ENCODE data around the gene TEKTIP1.
"Not testable (repeated sequence)": the region's sequence is repeated elsewhere in the genome, so short reads cannot be mapped to it uniquely, and the experiment has no call there.

TEKTIP1 gene

DNA sequence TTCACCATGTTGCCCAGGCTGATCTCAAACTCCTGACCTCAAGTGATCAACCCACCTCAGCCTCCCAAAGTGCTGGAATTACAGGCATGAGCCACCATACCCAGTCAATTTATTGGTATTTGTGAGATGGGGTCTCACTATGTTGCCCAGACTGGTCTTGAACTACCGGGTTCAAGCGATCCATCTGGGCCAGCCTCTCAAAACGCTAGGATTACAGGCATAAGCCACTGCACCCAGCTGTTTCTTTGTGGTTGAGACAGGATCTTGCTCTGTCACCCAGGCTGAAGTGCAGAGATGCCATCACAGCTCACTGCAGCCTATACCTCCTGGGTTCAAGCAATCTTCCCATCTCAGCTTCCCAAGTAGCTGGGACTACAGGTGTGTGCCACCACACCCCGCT is 42.8 kb downstream of the TEKTIP1 start:
- DNase-seq (ENCODE audit: low read depth in 4 of 4, low spot score in 1 of 4) = not testable (repeated sequence)

DNA sequence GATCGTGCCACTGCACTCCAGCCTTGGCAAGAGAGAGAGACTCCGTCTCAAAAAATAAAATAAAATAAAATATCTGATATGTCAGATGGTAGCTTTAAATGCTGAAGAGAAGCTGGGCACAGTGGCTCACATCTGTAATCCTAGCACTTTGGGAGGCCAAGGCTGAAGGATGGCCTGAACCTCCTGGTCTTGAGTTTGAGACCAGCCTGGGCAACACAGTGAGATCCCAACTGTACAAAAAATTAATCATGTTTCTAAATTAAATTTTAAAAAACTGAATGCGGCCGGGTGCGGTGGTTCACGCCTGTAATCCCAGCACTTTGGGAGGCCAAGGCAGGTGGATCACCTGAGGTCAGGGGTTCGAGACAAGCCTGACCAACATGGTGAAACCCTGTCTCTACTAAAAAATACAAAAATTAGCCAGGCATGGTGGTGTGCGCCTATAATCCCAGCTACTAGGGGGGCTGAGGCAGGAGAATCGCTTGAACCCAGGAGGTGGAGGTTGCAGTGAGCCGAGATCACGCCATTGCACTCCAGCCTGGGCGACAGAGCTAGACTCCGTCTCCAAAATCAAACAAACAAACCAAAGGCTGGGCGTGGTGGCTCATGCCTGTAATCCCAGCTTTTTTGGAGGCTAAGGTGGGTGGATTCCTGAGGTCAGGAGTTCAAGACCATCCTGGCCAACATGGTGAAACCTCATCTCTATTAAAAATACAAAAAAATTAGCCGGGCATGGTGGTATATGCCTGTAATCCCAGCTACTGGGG is 45.2 kb downstream of the TEKTIP1 start:
- not testable (repeated sequence) for DNase-seq (ENCODE audit: low read depth in 4 of 4, low spot score in 1 of 4)

DNA sequence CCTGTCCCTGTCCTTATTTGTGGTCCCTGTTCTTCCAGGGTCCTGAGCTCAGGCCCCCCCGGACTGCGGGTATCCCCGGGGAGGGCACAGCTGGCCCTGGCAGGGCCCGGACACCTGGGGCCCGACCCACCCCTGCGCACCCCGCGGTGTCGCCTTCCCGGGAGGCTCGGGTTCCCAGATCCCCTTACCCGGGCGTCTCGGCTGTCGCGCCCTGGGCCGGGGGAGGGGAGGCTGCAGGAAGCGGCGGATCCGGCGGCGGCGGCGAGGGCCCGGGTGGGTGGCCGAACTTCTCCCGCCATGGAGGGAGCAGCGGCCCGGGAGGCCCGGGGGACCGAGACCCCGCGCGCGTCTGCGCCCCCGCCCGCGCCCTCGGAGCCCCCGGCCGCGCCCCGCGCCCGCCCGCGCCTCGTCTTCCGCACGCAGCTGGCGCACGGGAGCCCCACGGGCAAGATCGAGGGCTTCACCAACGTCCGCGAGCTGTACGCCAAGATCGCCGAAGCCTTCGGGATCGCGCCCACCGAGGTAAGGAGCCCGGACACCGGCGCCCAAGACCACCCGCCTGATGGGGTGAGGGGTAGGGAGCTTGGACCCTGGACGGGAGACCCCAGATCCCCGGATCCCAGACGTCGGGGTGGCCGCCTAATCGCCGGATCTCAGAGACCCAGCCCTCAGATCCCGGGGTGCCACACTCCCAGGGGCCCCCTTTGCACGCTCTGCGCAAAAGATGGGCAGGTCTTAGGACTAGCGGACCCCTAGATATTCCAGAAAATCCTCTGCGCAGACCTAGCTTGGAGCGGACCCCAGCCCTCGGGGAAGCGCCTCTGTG is 46.5 kb downstream of the TEKTIP1 start, which contains the start of gene GIPC3:
Gene GIPC3, plus strand, starts transcription at position 178 of the 826 bp plus-strand sequence. Its CDS starts 120 bp downstream, at position 298.
- DNase-seq (ENCODE audit: low read depth in 4 of 4, low spot score in 1 of 4) = no peak

DNA sequence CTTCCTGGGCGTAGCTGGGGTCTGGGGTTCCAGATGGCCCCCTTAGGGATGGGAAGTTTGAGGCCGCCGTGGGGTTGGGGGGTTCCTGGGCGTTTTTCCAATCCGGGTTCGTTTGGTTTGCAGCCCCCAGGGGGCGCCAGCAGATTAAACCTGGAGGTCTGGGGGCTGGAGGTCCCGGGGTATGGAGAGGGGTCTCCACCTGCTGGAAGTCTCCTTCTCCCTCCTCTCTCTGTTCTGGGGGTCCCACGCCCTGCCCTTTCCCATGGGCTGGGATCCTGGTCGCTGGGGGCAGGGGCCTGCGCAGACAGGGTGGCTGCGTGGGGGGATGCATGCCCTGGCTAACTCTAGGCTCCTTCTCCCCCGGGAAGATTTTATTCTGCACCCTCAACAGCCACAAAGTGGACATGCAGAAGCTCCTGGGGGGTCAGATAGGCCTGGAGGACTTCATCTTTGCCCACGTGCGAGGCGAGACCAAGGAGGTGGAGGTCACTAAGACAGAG is 47.2 kb downstream of the TEKTIP1 start:
- DNase-seq (ENCODE audit: low read depth in 4 of 4, low spot score in 1 of 4) = no peak

DNA sequence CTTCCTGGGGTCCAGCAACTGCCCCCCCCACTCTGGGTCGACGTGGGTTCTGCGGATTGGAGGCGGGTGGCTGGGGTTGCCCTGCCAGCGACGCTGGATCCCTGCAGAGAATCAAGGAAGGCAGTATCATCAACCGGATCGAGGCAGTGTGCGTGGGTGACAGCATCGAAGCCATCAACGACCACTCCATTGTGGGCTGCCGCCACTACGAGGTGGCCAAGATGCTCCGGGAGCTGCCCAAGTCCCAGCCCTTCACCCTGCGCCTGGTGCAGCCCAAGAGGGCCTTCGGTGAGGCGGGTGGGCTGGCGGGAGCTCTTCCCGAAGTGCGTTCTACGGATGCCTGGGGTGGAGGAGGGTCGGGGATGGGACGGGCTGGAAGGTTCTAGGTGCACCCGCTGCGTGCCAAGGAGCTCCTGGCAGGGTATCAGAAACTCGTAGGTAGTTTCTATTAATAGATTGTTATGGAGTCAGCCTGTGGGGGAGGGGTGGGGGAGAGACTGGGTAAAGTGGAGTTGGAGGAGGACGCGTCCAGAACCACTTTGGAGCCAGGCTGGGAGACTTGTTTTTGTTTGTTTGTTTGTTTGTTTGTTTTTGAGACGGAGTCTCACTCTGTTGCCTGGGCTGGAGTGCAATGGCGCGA is 47.9 kb downstream of the TEKTIP1 start:
- DNase-seq (ENCODE audit: low read depth in 4 of 4, low spot score in 1 of 4) = no peak

DNA sequence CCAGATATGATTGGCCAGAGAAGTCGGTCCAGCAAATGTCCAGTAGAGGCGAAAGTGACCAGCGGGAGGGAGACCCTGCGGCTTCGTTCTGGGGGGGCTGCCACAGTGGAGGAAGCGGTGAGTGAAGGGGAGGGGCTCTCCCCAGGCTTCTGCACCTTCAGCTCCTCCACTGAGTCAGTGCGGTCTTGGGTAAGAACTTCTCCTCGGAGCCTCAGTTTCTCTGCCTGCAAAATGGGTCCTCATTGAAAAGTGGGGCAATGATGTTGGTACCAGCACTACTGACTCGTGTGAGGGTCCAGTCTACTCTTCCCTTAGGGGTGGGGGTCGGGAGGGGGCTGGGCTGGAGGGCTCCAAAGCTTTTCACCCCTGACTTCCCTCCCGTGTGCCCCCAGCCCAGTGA is 50.5 kb downstream of the TEKTIP1 start:
- DNase-seq (ENCODE audit: low read depth in 4 of 4, low spot score in 1 of 4) = no peak

DNA sequence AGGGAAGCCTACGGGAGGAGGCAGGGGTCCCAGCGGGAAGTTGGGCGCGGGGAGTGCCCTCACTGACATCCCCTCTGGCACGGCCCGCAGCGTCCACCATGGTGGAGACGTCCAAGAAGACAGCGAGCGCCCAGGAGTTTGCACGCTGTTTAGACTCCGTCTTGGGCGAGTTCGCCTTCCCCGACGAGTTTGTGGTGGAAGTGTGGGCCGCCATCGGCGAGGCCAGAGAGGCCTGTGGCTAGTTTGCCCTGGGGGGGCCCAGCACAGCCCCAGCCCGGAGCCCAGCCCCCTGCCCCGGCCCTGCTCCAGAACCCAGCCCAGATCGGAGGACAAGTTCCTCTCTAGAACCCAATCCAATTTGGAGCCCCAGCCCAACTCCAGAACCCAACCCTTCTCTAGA is 51.0 kb downstream of the TEKTIP1 start:
- no peak for DNase-seq (ENCODE audit: low read depth in 4 of 4, low spot score in 1 of 4)

DNA sequence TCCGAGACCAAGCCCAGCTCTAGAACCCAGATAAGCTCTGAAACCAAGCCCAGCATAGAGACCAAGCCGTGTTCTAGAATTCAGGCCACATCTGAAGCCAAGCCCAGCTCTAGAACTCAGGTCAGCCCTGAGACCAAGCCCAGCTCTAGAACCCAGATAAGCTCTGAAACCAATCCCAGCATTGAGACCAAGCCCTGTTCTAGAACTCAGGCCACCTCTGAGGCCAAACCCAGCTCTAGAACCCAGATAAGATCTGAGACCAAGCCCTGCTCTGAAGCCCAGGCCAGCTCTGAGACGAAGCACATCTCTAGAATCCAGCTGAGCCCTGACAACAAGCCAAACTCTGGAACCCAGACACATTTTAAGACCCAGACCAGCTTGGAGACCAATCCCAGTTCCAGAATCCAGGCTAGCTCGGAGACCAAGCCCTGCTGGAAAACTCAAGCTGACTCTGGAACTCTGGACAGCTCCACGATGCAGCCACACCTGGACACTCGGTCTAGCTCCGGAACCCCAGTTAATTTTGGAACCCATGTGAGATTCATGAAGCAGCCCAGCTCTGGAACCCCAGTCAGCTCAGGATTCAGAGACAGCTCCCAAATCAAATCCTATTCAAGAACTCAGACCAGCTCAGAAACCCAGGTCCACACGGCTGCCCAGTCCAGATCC is 52.2 kb downstream of the TEKTIP1 start:
- DNase-seq (ENCODE audit: low read depth in 4 of 4, low spot score in 1 of 4) = no peak

DNA sequence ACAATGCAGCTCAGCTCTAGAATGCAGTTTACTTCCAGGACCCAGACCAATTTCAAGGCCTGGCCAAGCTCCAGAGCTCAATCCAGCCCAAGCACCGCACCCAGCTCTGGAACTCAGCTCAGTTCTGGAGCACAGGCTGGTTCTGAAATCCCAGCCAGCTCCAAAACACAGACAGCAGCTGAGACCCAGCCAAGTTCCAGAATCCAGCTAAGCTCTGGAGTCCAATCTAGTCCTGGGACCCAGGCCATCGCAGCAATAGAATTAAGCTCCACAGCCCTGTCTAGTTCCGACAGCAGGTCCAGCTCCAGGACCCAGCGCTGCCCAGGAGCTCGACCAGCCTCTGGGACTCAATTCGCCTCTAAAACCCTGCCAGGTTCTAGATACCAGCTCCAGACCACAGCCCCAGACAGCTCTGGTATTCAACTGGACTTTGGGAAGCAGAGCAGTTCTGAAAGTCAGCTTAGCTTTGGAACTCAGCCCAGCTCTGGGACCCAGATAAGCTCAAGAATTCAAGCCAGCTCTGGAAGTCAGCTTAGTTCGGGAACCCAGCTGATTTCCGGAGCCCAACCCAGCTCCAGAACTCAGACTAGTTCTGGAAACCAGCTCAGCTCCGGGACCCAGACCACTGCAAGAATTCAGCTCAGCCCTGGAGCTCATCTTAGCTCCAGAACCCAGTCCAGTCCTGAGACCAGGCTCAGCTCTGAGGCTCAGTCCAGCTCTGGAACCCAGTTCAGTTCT is 53.1 kb downstream of the TEKTIP1 start:
- DNase-seq (ENCODE audit: low read depth in 4 of 4, low spot score in 1 of 4) = no peak

DNA sequence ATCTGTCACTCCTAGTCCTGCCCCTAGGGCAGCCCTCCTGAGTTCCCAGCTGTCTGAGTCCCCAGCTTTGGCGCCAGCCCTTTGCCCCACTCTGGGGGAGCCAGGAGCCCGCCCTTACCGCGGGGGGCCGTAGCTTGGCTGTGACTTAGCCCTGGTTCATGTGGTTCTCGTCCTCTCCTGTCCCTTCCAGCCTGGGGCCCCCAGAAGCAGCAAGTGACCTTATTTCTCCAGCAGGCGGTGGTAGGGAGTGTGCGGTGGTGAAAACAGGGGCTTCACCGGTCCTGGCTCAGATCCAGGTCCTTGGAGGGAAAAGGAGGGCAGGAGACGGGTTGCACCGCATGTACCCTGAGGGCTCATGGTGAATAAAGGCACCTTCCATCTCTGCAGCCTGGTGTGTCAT is 54.2 kb downstream of the TEKTIP1 start:
- no peak for DNase-seq (ENCODE audit: low read depth in 4 of 4, low spot score in 1 of 4)
